Astrocyte of the hippocampus (primary cell): ENCODE measurements around the gene ASB8.
A peak's percentile ranks its signal among the peaks of the same experiment; 100 is the strongest.

Experiments used
- DNase-seq: peaks from one replicate; pipeline ENCODE4 v3.0.0; 2011; ENCODE audit warnings: low read depth, low spot score

ASB8 gene

GRCh38 chr12:48105867-48106680, 51.2 kb downstream of the ASB8 start, which contains the start of gene SENP1:
TSS of gene SENP1 (minus strand) at chr12:48106079. CDS start at chr12:48101472, 4,607 bp downstream.
- DNase-seq: peak; percentile 93

DNA sequence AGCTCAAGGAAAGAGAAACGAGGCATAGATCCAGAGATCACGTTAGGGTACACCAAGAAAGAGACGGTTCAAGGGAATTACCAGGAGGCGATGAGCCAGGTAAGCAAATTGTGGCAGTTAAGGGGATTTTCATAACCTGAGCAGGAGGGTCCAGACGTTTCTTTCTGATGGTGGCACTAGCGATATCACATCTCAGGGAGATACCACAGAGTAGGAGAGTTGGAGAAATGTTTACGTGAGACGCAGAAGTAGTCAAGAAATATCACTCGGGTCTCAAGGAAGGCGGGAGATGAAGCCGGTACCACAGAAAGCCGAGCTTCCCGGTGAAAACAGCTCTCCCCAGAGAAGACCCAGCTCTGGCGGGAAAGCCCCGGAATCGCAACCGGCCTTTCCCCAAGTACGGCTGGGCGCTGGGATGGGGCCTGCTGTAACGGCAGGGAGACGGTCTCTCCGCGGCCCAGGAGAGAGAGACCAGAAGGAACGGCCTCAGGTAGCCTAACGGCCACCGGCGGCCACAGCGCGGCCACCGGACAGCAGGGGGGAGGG, 51.9 kb downstream of the ASB8 start:
- no peak for DNase-seq

DNA sequence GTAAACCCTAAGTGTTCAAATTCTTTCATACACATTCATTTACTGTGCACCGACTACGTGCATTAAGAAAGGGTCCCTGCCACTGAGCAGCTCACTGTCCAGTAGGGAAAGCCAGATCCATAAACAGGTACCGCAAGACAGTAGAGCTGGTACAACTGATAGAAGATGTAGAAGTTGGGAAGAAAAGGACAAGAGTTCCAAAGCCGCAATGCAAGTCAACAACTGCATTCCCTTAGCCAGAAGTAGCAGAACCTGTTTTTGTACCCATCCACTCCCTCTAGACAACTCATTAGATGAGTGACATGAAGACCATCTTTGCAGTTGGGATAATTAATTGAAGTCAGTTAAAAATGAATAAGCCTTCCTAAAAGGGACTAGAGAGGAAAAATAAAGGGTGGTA, 52.8 kb downstream of the ASB8 start:
- no peak for DNase-seq
